Cardiac fibroblast (primary cell): ENCODE results near the gene CRADD.

Experiments used
- DNase-seq, 2 donors: peaks; one replicate each; pipeline versions ENCODE4 v3.0.0 to v3.0.0-alpha.2; 2010; ENCODE audit warnings: low read depth in 2 of 2
- H3K4me3 ChIP-seq, 2 donors: replicated peaks in 1 of 2; 1 replicate in 1 of 2; 2 replicates in 1 of 2; pipeline ENCODE4 v1.5.1; 2011; ENCODE audit warnings: low read depth in 2 of 2, low read length in 2 of 2, mild to moderate bottlenecking in 2 of 2, moderate library complexity in 1 of 2
- CTCF ChIP-seq: IDR thresholded peaks from one replicate; pipeline ENCODE4 v1.5.1; 2011; ENCODE audit warnings: low read depth, mild to moderate bottlenecking, low read length, inconsistent platforms

The CRADD gene

GRCh38 chr12:93873561-93873960, 196.4 kb downstream of the CRADD start:
- no peak overlapping the region for H3K4me3 ChIP-seq
- no peak for DNase-seq
- no peak for TF ChIP-seq CTCF

- DNase-seq, result no peak
- H3K4me3 ChIP-seq, result no peak overlapping the region
- TF ChIP-seq CTCF, result no peak
Observed at GRCh38 chr12:93875157-93875556, 198.0 kb downstream of the CRADD start.

- TF ChIP-seq CTCF, result no peak
- no peak overlapping the region for H3K4me3 ChIP-seq
- DNase-seq, result no peak
Observed at GRCh38 chr12:93876360-93876759, 199.2 kb downstream of the CRADD start.

- TF ChIP-seq CTCF, result no peak
- H3K4me3 ChIP-seq, result no peak overlapping the region
- no peak for DNase-seq
Observed at GRCh38 chr12:93877446-93877845, 200.3 kb downstream of the CRADD start.

GRCh38 chr12:93879476-93880421, 202.6 kb downstream of the CRADD start:
- no peak for TF ChIP-seq CTCF
- DNase-seq, result peak; percentile 45 to 52
- no peak overlapping the region for H3K4me3 ChIP-seq

GRCh38 chr12:93880853-93881522, 203.8 kb downstream of the CRADD start:
- DNase-seq, result no peak
- TF ChIP-seq CTCF, result no peak
- no peak overlapping the region for H3K4me3 ChIP-seq
